Measurements from ENCODE around the gene BBS2. TPM values are rescaled to one million over a fixed set of nuclear protein-coding genes. Genes with fewer than 3 reads are reported as not detected.

The BBS2 gene
- total and polyA plus RNA-seq, 2 of the 13 experiments (the other 11 are each of a cell fraction or from before 2014, with no cell fraction given): 59.7 to 68.3 TPM

GRCh38 chr16:56450986-56451752 lies 68.7 kb downstream of the BBS2 start, which contains the start of the genes NUDT21 and OGFOD1 (continued):
- no peak for TF ChIP-seq RNF219 (CRISPR knock-in tag; IDR thresholded peaks at IDR 0.05)
- no peak for TF ChIP-seq THYN1 (CRISPR knock-in tag; IDR thresholded peaks at IDR 0.05; ENCODE audit: borderline replicate concordance, low read depth)
- TF ChIP-seq MXI1 (IDR thresholded peaks at IDR 0.05; ENCODE audit: borderline replicate concordance, low read depth, low read length): peak; percentile 89; the same call in 2 of the 3 replicates
- 0 out of 2 replicates have a peak, but pooled peaks have one; percentile 60 for TF ChIP-seq ZNF557 (CRISPR knock-in tag; IDR thresholded peaks at IDR 0.05)
- TF ChIP-seq PCBP1 (IDR thresholded peaks at IDR 0.05; ENCODE audit: borderline replicate concordance, low read depth, low read length): no peak
- TF ChIP-seq ZNF629 (CRISPR knock-in tag; conservative IDR thresholded peaks at IDR 0.05): no peak; the same call in 1 of the 2 replicates
- peak; percentile 91 for TF ChIP-seq POLR2AphosphoS2 (IDR thresholded peaks at IDR 0.05; ENCODE audit: low read depth, low read length)
- TF ChIP-seq NKX3-1 (CRISPR knock-in tag; IDR thresholded peaks at IDR 0.05): peak; percentile 80
- peak; percentile 73; the same call in 1 of the 2 replicates for TF ChIP-seq ZNF746 (CRISPR knock-in tag; IDR thresholded peaks at IDR 0.05)
- peak; percentile 72; the same call in 1 of the 2 replicates for TF ChIP-seq ZSCAN21 (CRISPR knock-in tag; IDR thresholded peaks at IDR 0.05; ENCODE audit: borderline replicate concordance)
- TF ChIP-seq ZNF326 (CRISPR knock-in tag; IDR thresholded peaks at IDR 0.05; ENCODE audit: borderline replicate concordance): no peak
- TF ChIP-seq MTF1 (CRISPR knock-in tag; IDR thresholded peaks at IDR 0.05): peak; percentile 58; the same call in 1 of the 2 replicates
- no peak for TF ChIP-seq PRDM4 (CRISPR knock-in tag; IDR thresholded peaks at IDR 0.05; ENCODE audit: borderline replicate concordance)
- no peak for TF ChIP-seq ZNF615 (CRISPR knock-in tag; IDR thresholded peaks at IDR 0.05; ENCODE audit: borderline replicate concordance)
- TF ChIP-seq HMG20B (CRISPR knock-in tag; conservative IDR thresholded peaks at IDR 0.05): no peak
- no peak; the same call in 1 of the 2 replicates for TF ChIP-seq ZBTB7B (CRISPR knock-in tag; IDR thresholded peaks at IDR 0.05)
- no peak for TF ChIP-seq ZUFSP (CRISPR knock-in tag; IDR thresholded peaks at IDR 0.05; ENCODE audit: borderline replicate concordance)
- TF ChIP-seq AKAP8 (CRISPR knock-in tag; IDR thresholded peaks at IDR 0.05): peak; percentile 39; the same call in 1 of the 2 replicates
- TF ChIP-seq NFYC (CRISPR knock-in tag; IDR thresholded peaks at IDR 0.05): peak; percentile 98
- peak; percentile 9; the same call in 1 of the 2 replicates for TF ChIP-seq SNAI1 (CRISPR knock-in tag; IDR thresholded peaks at IDR 0.05; ENCODE audit: borderline replicate concordance)
- peak; percentile 47; the same call in 1 of the 2 replicates for TF ChIP-seq ZNF784 (CRISPR knock-in tag; IDR thresholded peaks at IDR 0.05; ENCODE audit: borderline replicate concordance)

Data from HepG2 (cell line).